Stimulated activated CD8-positive, alpha-beta memory T cell treated with anti-CD3 and anti-CD28 coated beads, Interleukin-15, amount 100 ng/mL, for 48 hours (primary cell): ENCODE data around the gene GATAD2B.
A peak's percentile ranks its signal among the peaks of the same experiment; 100 is the strongest.
"Not testable (repeated sequence)": the region's sequence is repeated elsewhere in the genome, so short reads cannot be mapped to it uniquely, and the experiment has no call there.

Source experiments
- DNase-seq, 2 donors: peaks; one replicate each; pipeline ENCODE4 v3.0.0-alpha.2; 2020; ENCODE audit warnings: low read depth in 2 of 2

The GATAD2B gene

DNA sequence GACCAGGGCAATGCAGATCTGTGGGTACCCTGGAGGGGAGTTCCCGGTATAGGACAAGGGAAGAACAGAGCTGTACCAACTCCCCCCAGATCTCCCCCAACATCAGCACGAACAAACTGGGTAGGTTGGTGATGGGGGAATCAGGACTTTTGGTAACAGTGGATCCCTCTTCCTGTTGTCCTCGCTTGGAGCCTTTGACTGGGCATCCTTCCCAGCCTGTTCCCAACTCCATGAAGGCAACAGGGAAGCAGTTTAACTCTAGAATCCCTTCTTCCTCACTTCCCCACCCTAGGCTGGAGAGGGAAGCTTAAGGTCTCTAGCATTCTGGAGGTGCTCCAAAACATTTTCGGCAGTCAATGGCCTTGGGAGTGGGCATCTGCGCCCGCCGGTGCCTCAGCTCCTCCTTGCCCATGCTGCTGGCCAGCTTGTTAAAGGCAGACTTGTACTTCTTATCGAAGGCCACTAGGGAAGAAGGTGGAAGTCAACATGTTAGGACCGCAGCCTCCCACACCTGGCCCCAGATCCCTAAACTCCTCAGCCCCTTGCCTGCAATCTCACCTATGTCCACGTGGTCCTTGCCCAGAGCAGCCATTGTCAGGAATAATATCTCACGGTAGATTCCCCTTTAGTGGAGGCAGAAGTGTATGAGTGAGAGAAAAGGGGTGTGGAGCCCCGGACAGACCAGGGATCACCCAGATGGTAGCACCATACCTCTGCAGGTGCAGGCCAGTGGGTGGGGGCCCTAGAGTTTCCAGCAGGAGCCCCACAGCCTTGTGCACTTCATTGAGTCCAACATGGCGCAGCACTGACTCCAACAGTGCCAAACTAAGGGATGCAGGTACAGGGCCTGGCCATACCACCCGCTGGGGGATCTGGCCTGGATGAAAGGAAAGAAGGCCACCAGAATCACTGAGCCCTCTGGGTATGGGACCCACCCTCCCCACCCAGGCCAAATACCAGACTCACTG is 7.5 kb upstream of the GATAD2B start:
- no peak for DNase-seq

DNA sequence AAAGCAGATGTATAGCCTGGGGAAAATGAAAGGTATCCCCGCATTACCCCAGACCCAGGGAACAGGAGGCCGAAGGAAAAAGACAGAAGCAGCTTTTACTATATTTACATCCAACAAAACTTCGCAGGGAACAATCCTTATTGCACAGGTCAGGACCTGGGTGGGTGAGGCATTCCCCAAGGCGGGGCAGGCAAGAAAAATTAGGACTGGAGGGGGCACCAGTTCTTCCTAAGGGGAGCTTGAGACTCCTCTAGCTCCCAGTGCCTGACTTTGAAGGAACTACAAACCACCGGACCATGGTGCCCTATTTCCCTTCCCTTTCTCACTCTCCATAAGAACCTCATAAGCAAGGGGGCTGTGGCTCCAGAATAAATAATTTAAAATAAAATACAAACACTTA is 6.7 kb upstream of the GATAD2B start:
- DNase-seq: no peak

- no peak for DNase-seq
Observed at GRCh38 chr1:153928791-153929341, 6.1 kb upstream of the GATAD2B start.

GRCh38 chr1:153928245-153928644 is 5.5 kb upstream of the GATAD2B start:
- DNase-seq: no peak

- no peak for DNase-seq
Observed at GRCh38 chr1:153926405-153926804, 3.6 kb upstream of the GATAD2B start.

- peak in 1 of 2 donors; percentile 42 for DNase-seq
Observed at GRCh38 chr1:153922076-153922971, 448 bp downstream of the GATAD2B start.

DNA sequence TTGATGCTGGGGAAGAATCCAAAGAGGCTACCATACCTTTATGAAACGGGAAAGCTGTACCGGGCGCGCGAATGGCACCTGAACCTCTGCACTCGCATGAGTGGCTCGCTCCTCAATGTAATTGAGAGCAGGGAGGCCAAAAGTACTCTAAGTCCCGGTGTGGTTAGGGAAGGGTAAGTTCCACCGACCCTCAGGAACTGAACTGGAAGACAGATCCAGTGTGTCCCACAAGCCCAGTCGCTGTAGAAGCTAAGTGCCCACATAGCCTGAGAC is 1.0 kb downstream of the GATAD2B start:
- no peak for DNase-seq

GRCh38 chr1:153921080-153921802 is 1.5 kb downstream of the GATAD2B start:
- DNase-seq: no peak

GRCh38 chr1:153919876-153920852 is 2.6 kb downstream of the GATAD2B start:
- no peak for DNase-seq

DNA sequence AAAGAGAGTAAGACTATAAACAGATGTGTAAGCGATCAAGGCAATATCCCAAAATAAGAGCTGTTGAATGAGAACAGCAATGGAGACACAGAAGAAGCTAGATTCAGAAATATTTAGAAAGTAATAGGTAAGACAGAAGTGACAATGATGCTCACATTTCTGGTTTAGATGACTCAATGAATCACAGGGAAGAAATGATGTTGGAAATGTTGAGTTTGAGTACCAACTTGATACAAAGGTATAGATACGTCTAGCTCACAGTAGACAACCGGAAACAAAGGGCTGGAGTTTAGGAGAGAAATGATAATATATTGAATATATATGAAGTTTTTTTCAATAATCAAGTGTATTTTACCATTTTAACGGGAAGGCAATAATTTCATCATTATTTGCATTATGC is 6.5 kb downstream of the GATAD2B start:
- no peak for DNase-seq

- DNase-seq: no peak
Observed at GRCh38 chr1:153912349-153912748, 10.4 kb downstream of the GATAD2B start.

DNA sequence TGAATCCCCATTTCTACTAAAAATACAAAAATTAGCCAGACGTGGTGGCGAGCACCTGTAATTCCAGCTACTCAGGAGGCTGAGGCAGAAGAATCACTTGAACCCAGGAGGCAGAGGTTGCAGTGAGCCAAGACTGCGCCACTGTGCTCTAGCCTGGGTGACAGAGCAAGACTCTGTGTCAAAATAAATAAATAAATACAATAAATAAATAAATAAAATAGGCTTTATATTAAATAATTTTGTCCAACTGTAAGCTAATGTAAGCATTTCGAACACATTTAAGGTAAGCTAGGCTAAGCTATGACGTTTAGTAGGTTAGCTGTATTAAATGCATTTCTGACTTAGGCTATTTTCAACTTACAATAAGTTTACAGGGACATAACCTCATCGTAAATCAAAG is 12.2 kb downstream of the GATAD2B start:
- not testable (repeated sequence) for DNase-seq

DNA sequence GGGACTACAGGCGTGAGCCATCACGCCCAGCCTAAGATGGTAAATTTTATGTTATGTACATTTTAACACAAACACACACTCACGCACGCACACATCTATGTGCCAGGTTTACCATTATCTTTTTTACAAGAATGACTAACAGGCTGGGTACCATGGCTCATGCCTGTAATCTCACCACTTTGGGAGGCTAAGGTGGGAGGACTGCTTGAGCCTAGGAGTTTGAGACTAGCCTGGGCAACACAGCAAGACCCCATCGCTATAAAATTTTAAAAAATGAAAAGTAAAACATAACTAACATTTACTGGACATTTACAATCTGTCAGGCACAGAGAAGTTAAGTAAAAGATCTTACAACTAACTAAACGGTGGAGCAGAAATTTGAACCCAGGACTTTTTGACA is 14.7 kb downstream of the GATAD2B start:
- DNase-seq: no peak

DNA sequence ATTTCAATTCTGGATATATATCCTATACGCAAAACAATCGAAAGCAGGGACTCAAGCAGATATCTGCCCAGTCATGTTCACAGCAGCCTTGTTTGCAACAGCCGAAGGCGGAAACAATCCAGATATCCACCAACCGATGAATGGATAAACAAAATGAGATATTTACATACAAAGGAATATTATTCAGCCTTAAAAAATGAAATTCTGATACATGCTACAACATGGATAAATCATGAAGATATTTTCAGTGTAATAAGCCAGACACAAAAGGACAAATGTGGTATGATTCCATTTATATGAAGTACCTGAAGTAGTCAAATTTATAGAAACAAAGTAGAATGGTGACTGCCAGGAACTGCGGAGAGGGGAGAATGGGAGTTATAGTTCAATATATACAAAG is 15.6 kb downstream of the GATAD2B start:
- no peak for DNase-seq

GRCh38 chr1:153906396-153906795 is 16.4 kb downstream of the GATAD2B start:
- no peak for DNase-seq

DNA sequence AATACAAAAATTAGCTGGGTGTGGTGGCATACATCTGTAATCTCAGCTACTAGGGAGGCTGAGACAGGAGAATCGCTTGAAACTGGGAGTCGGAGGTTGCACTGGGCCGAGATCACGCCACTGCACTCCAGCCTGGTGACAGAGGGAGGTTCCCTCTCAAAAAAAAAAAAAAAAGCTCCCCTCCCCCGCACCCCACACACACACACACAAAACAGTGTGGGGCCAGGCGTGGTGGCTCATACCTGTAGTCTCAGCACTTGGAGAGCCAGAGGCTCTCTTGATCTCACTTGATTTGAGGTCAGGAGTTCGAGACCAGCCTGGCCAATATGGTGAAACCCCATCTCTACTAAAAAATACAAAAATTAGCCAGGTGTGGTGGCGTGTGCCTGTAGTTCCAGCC is 16.9 kb downstream of the GATAD2B start:
- DNase-seq: not testable (repeated sequence)

GRCh38 chr1:153903841-153904455 is 18.8 kb downstream of the GATAD2B start:
- DNase-seq: no peak

DNA sequence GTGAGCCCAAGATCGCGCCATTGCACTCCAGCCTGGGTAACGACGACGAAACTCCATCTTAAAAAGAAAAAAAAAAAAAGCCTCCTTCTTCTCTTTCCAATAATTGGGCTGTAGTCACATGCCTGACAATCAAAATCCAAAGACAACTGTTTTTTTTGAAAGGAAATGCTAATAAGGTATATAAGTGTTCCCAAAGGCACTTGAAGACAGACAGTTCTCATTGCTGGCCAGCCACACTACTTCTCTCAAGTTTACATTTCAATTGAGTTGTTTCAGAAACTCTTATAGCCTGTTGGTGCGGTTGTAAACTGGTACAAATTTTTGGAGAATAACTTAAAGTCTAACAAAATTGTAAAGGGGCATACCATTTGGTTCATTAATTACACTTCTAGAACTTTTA is 23.3 kb downstream of the GATAD2B start:
- no peak for DNase-seq

GRCh38 chr1:153895866-153896265 is 26.9 kb downstream of the GATAD2B start:
- DNase-seq: not testable (repeated sequence)

DNA sequence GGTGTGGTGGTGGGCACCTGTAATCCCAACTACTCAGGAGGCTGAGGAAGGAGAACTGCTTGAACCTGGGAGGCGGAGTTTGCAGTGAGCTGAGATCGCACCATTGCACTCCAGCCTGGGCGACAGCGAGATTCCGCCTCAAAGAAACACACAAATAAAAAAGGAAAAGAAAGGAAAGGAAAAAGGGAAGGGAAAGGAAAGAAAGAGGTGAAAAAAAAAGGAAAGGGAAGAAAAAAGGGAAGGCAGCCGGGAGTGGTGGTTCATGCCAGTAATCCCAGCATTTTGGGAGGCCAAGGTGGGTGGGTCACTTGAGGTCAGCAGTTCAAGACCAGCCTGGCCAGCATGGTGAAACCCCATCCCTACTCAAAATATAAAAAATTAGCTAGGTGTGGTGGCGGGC is 31.7 kb downstream of the GATAD2B start:
- DNase-seq: not testable (repeated sequence)
